Hepatocyte (in vitro differentiated cells): ENCODE results near the gene PSMG3. TPM values are rescaled to one million over a fixed set of nuclear protein-coding genes. Genes with fewer than 3 reads are reported as not detected.

ENCODE experiments used
- DNase-seq: peaks from one replicate; pipeline ENCODE4 v3.0.0-alpha.2; 2016; ENCODE audit warnings: low spot score
- H2AFZ ChIP-seq: fragments of 200-600 bp; sonication (generic); 2 replicates; pipeline ENCODE4 v1.6.0; 2016; ENCODE audit warnings: antibody characterized with exemption, mild to moderate bottlenecking
- H3K27ac ChIP-seq: fragments of 200-600 bp; sonication (generic); 2 replicates; pipeline ENCODE4 v1.5.1; 2016; ENCODE audit warnings: mild to moderate bottlenecking
- H3K27me3 ChIP-seq: fragments of 200-600 bp; sonication (generic); 2 replicates; pipeline ENCODE4 v1.6.1; 2016
- H3K36me3 ChIP-seq: fragments of 200-600 bp; sonication (generic); replicated peaks from 2 replicates; pipeline ENCODE4 v1.5.1; 2016; ENCODE audit warnings: low read depth; ENCODE audit not compliant: insufficient read depth
- H3K4me1 ChIP-seq: fragments of 200-600 bp; sonication (generic); 2 replicates; pipeline ENCODE4 v1.5.1; 2016; ENCODE audit warnings: mild to moderate bottlenecking, moderate library complexity; ENCODE audit not compliant: insufficient read depth
- H3K4me2 ChIP-seq: fragments of 200-600 bp; sonication (generic); 2 replicates; pipeline ENCODE4 v1.6.0; 2016
- H3K4me3 ChIP-seq: fragments of 200-600 bp; sonication (generic); 2 replicates; pipeline ENCODE4 v1.5.1; 2016; ENCODE audit warnings: mild to moderate bottlenecking
- H3K79me2 ChIP-seq: fragments of 200-600 bp; sonication (generic); 2 replicates; pipeline ENCODE4 v1.6.0; 2017; ENCODE audit warnings: mild to moderate bottlenecking
- H3K9me2 ChIP-seq: fragments of 200-600 bp; sonication (generic); replicated peaks from 2 replicates; pipeline ENCODE4 v1.6.0; 2017; ENCODE audit warnings: mild to moderate bottlenecking; ENCODE audit not compliant: insufficient read depth
- H3K9me3 ChIP-seq: fragments of 200-600 bp; sonication (generic); 2 replicates; pipeline ENCODE4 v1.5.1; 2016; ENCODE audit warnings: low read depth, mild to moderate bottlenecking
- H4K20me1 ChIP-seq: fragments of 200-600 bp; sonication (generic); 2 replicates; pipeline ENCODE4 v1.6.0; 2016; ENCODE audit warnings: mild to moderate bottlenecking; ENCODE audit not compliant: insufficient read depth, poor library complexity, severe bottlenecking
- CTCF ChIP-seq: fragments of 200-600 bp; sonication (generic); IDR thresholded peaks from 2 replicates; pipeline ENCODE4 v1.5.1; 2016; ENCODE audit warnings: antibody characterized with exemption, mild to moderate bottlenecking; ENCODE audit not compliant: poor library complexity
- EZH2 ChIP-seq: fragments of 200-600 bp; sonication (generic); IDR thresholded peaks from 2 replicates; pipeline ENCODE4 v1.6.1; 2016; ENCODE audit warnings: antibody characterized with exemption, mild to moderate bottlenecking, borderline replicate concordance
- EZH2phosphoT487 ChIP-seq: fragments of 200-600 bp; sonication (generic); IDR thresholded peaks from one replicate; pipeline ENCODE4 v1.6.1; 2018; ENCODE audit warnings: antibody characterized with exemption, mild to moderate bottlenecking, low read depth, moderate library complexity; ENCODE audit not compliant: unreplicated experiment, severe bottlenecking
- WGBS: methylation state at CpG from one replicate; pipeline ENCODE4 v1.1.6; 2016; ENCODE audit warnings: low lambda C conversion rate; ENCODE audit errors: missing lambda C conversion rate; 5-methylcytosine and 5-hydroxymethylcytosine counted together
- polyA plus RNA-seq: library from polyadenylated mRNA; unstranded; fragments of >200 nt; fragmentation: Nextera tagmentation; extraction: Ambion mirVana; gene quantifications from 2 replicates; pipeline ENCODE4 v1.2.1, GENCODE V29; 2016
- total RNA-seq: library from RNA; depleted of rRNA; stranded (reverse); fragments of >200 nt; gene quantifications from 2 replicates; pipeline ENCODE4 v1.2.3, GENCODE V29; 2014

Gene PSMG3
- total and polyA plus RNA-seq, 2 experiments from 2014 or later: 42.7 to 44.8 TPM

GRCh38 chr7:1552200-1552599, 17.6 kb downstream of the PSMG3 start:
- Histone ChIP-seq H3K36me3 (no peaks in the 10 kb centered on the region), H3K9me2 (no peaks in the 10 kb centered on the region)

GRCh38 chr7:1550846-1551155, 19.0 kb downstream of the PSMG3 start:
- Histone ChIP-seq H4K20me1 (no peaks in the 10 kb centered on the region), H3K9me2 (no peaks in the 10 kb centered on the region), H3K4me2 (no peak overlapping the region), H3K27me3 (no peaks in the 10 kb centered on the region), H3K27ac (no peak overlapping the region), H3K36me3 (no peaks in the 10 kb centered on the region), H3K4me1 (peaks cover 4% of the 10 kb centered on the region), H2AFZ (no peak overlapping the region), H3K4me3 (no peak overlapping the region), H3K79me2 (peaks cover 4% of the 10 kb centered on the region), H3K9me3 (no peaks in the 10 kb centered on the region)
- 95% methylated on average over 13 of the region's 17 CpGs for whole genome bisulfite sequencing
- no peak for TF ChIP-seq EZH2phosphoT487
- no peak for TF ChIP-seq CTCF
- no peak for TF ChIP-seq EZH2
- no peak for DNase-seq

More at GRCh38 chr7:1552200-1552599, 17.6 kb downstream of the PSMG3 start:
- no peak overlapping the region for H3K4me3 ChIP-seq
- no peak overlapping the region for H3K4me2 ChIP-seq
- peaks cover 4% of the 10 kb centered on the region for H3K79me2 ChIP-seq
- no peak for DNase-seq
- H3K27ac ChIP-seq: no peak overlapping the region
- no peak overlapping the region for H2AFZ ChIP-seq
- no peaks in the 10 kb centered on the region for H3K27me3 ChIP-seq
- H4K20me1 ChIP-seq: no peaks in the 10 kb centered on the region
- peaks cover 11% of the 10 kb centered on the region for H3K4me1 ChIP-seq
- H3K9me3 ChIP-seq: no peaks in the 10 kb centered on the region
- WGBS: 88% methylated on average over 7 of the region's 7 CpGs
- TF ChIP-seq EZH2phosphoT487 (no peak), CTCF (no peak), EZH2 (no peak)

GRCh38 chr7:1550005-1550845, 19.6 kb downstream of the PSMG3 start:
- TF ChIP-seq EZH2 (no peak), CTCF (no peak), EZH2phosphoT487 (no peak)
- whole genome bisulfite sequencing: 88% methylated on average over 35 of the region's 42 CpGs

More at GRCh38 chr7:1550005-1550845, 19.6 kb downstream of the PSMG3 start:
- Histone ChIP-seq H3K27ac (no peak overlapping the region), H3K9me3 (no peaks in the 10 kb centered on the region), H3K4me1 (no peaks in the 10 kb centered on the region), H3K79me2 (peaks cover 4% of the 10 kb centered on the region), H3K4me3 (no peak overlapping the region), H2AFZ (no peak overlapping the region), H3K27me3 (no peaks in the 10 kb centered on the region), H3K9me2 (no peaks in the 10 kb centered on the region), H3K4me2 (no peak overlapping the region), H4K20me1 (no peaks in the 10 kb centered on the region), H3K36me3 (no peaks in the 10 kb centered on the region)
- no peak for DNase-seq
